ENCODE results near the gene FRMD8. TPM values are rescaled to one million over a fixed set of nuclear protein-coding genes. Genes with fewer than 3 reads are reported as not detected.

FRMD8 gene
- total RNA-seq, 8 experiments from 2014 or later = 3.1 to 28.2 (median 11.0) TPM

GRCh38 chr11:65390099-65390941 is 3.9 kb downstream of the FRMD8 start:
- H3K4me3 ChIP-seq = no peak overlapping the region
- in situ Hi-C loops (cut with MboI; ENCODE audit: low pct_unique_long_range_greater_than_20kb in 2 of 9, low sequenced_read_pairs in 9 of 9, unreplicated experiment in 9 of 9) = no loop called here
- WGBS, 10 experiments = 0 to 100% (median 54%) methylated on average over 1 to 5 of the region's 21 CpGs; no CpG with 5 or more reads in 5 of the 10 experiments

GRCh38 chr11:65390996-65391395 is 4.6 kb downstream of the FRMD8 start:
- H3K27ac ChIP-seq = no peak overlapping the region
- in situ Hi-C loops (cut with MboI; ENCODE audit: low pct_unique_long_range_greater_than_20kb in 2 of 9, low sequenced_read_pairs in 9 of 9, unreplicated experiment in 9 of 9) = no loop called here
- peak in 3 of 8 experiments; percentile 4 for ATAC-seq (replicated peaks in 6 of 8)
- H3K4me3 ChIP-seq = no peak overlapping the region
- 0 to 80% (median 57%) methylated on average over 1 to 4 of the region's 9 CpGs; no CpG with 5 or more reads in 6 of the 10 experiments for WGBS, 10 experiments
- H3K4me1 ChIP-seq (replicated peaks in 1 of 2) = peaks cover 6% of the 10 kb centered on the region in 2 donors

More at GRCh38 chr11:65390099-65390941, 3.9 kb downstream of the FRMD8 start:
- Histone ChIP-seq H3K27ac (no peak overlapping the region), H3K4me1 (replicated peaks in 1 of 2) (peaks cover 7 to 8% of the 10 kb centered on the region in 2 donors)
- ATAC-seq (replicated peaks in 6 of 8) = peak in 2 of 8 experiments; percentile 7 to 8

GRCh38 chr11:65392186-65392829 is 5.9 kb downstream of the FRMD8 start:
- Histone ChIP-seq H3K4me3 (no peak overlapping the region), H3K4me1 (replicated peaks in 1 of 2) (peaks cover under 1 to 1% of the 10 kb centered on the region in 2 donors), H3K27ac (no peak overlapping the region)
- ATAC-seq (replicated peaks in 6 of 8) = no peak
- WGBS, 10 experiments = 85 to 90% methylated on average over 6 to 8 of the region's 13 CpGs; no CpG with 5 or more reads in 8 of the 10 experiments
- in situ Hi-C loops (cut with MboI; ENCODE audit: low pct_unique_long_range_greater_than_20kb in 2 of 9, low sequenced_read_pairs in 9 of 9, unreplicated experiment in 9 of 9) = no loop called here

- in situ Hi-C loops (cut with MboI; ENCODE audit: low pct_unique_long_range_greater_than_20kb in 2 of 9, low sequenced_read_pairs in 9 of 9, unreplicated experiment in 9 of 9) = no loop called here
- Histone ChIP-seq H3K4me1 (replicated peaks in 1 of 2) (no peaks in the 10 kb centered on the region), H3K4me3 (no peak overlapping the region), H3K27ac (no peak overlapping the region)
- no peak for ATAC-seq (replicated peaks in 6 of 8)
- WGBS, 10 experiments = 75 to 100% (median 94%) methylated on average over 1 to 2 of the region's 5 CpGs; no CpG with 5 or more reads in 5 of the 10 experiments
Measured at GRCh38 chr11:65392899-65393298, 6.5 kb downstream of the FRMD8 start.

GRCh38 chr11:65393513-65394079 is 7.2 kb downstream of the FRMD8 start:
- peak in 1 of 8 experiments; percentile 9 for ATAC-seq (replicated peaks in 6 of 8)
- in situ Hi-C loops (cut with MboI; ENCODE audit: low pct_unique_long_range_greater_than_20kb in 2 of 9, low sequenced_read_pairs in 9 of 9, unreplicated experiment in 9 of 9) = no loop called here
- Histone ChIP-seq H3K4me3 (no peak overlapping the region), H3K4me1 (replicated peaks in 1 of 2) (no peaks in the 10 kb centered on the region), H3K27ac (no peak overlapping the region)
- WGBS, 10 experiments = 70 to 94% (median 84%) methylated on average over 2 to 9 of the region's 17 CpGs; no CpG with 5 or more reads in 7 of the 10 experiments

- H3K27ac ChIP-seq = no peak overlapping the region
- in situ Hi-C loops (cut with MboI; ENCODE audit: low pct_unique_long_range_greater_than_20kb in 2 of 9, low sequenced_read_pairs in 9 of 9, unreplicated experiment in 9 of 9) = no loop called here
- peak in 1 of 8 experiments; percentile 4 for ATAC-seq (replicated peaks in 6 of 8)
- no peak overlapping the region for H3K4me3 ChIP-seq
- no peaks in the 10 kb centered on the region for H3K4me1 ChIP-seq (replicated peaks in 1 of 2)
- no CpG with 5 or more reads among the region's 20 CpGs for WGBS, 10 experiments
Measured at GRCh38 chr11:65394125-65394536, 7.7 kb downstream of the FRMD8 start.

- no peak for ATAC-seq (replicated peaks in 6 of 8)
- WGBS, 10 experiments = 40 to 100% (median 80%) methylated on average over 1 to 2 of the region's 15 CpGs; no CpG with 5 or more reads in 5 of the 10 experiments
- H3K27ac ChIP-seq = no peak overlapping the region
- no peaks in the 10 kb centered on the region for H3K4me1 ChIP-seq (replicated peaks in 1 of 2)
- in situ Hi-C loops (cut with MboI; ENCODE audit: low pct_unique_long_range_greater_than_20kb in 2 of 9, low sequenced_read_pairs in 9 of 9, unreplicated experiment in 9 of 9) = no loop called here
- no peak overlapping the region for H3K4me3 ChIP-seq
Measured at GRCh38 chr11:65395961-65396530, 9.6 kb downstream of the FRMD8 start.

- no peak for ATAC-seq (replicated peaks in 6 of 8)
- WGBS, 10 experiments = 87 to 96% (median 92%) methylated on average over 6 to 12 of the region's 38 CpGs; no CpG with 5 or more reads in 5 of the 10 experiments
- no peaks in the 10 kb centered on the region for H3K4me1 ChIP-seq (replicated peaks in 1 of 2)
- in situ Hi-C loops (cut with MboI; ENCODE audit: low pct_unique_long_range_greater_than_20kb in 2 of 9, low sequenced_read_pairs in 9 of 9, unreplicated experiment in 9 of 9) = no loop called here
- H3K27ac ChIP-seq = no peak overlapping the region
- no peak overlapping the region for H3K4me3 ChIP-seq
Measured at GRCh38 chr11:65396769-65397745, 10.6 kb downstream of the FRMD8 start.

- Histone ChIP-seq H3K4me3 (no peak overlapping the region), H3K4me1 (replicated peaks in 1 of 2) (no peaks in the 10 kb centered on the region), H3K27ac (no peak overlapping the region)
- WGBS, 10 experiments = 75 to 90% (median 83%) methylated on average over 1 to 13 of the region's 16 CpGs; no CpG with 5 or more reads in 3 of the 10 experiments
- ATAC-seq (replicated peaks in 6 of 8) = no peak
- in situ Hi-C loops (cut with MboI; ENCODE audit: low pct_unique_long_range_greater_than_20kb in 2 of 9, low sequenced_read_pairs in 9 of 9, unreplicated experiment in 9 of 9) = no loop called here
Measured at GRCh38 chr11:65398362-65398910, 12.0 kb downstream of the FRMD8 start.

- no peak for ATAC-seq (replicated peaks in 6 of 8)
- in situ Hi-C loops (cut with MboI; ENCODE audit: low pct_unique_long_range_greater_than_20kb in 2 of 9, low sequenced_read_pairs in 9 of 9, unreplicated experiment in 9 of 9) = no loop called here
- WGBS, 10 experiments = 84% methylated on average over 10 of the region's 13 CpGs; no CpG with 5 or more reads in 9 of the 10 experiments
- H3K4me1 ChIP-seq (replicated peaks in 1 of 2) = no peaks in the 10 kb centered on the region
- H3K4me3 ChIP-seq = no peak overlapping the region
- H3K27ac ChIP-seq = no peak overlapping the region
Measured at GRCh38 chr11:65399249-65399648, 12.8 kb downstream of the FRMD8 start.

GRCh38 chr11:65399845-65400244 is 13.4 kb downstream of the FRMD8 start:
- in situ Hi-C loops (cut with MboI; ENCODE audit: low pct_unique_long_range_greater_than_20kb in 2 of 9, low sequenced_read_pairs in 9 of 9, unreplicated experiment in 9 of 9) = loop anchor here in 3 of 9 experiments (25.0 kb wide), 1 partner anchor 112 kb away; no protein-coding TSS in a partner anchor
- no peak overlapping the region for H3K4me3 ChIP-seq
- 87 to 100% (median 90%) methylated on average over 1 to 8 of the region's 10 CpGs; no CpG with 5 or more reads in 7 of the 10 experiments for whole genome bisulfite sequencing, 10 experiments
- no peak overlapping the region for H3K27ac ChIP-seq
- no peaks in the 10 kb centered on the region for H3K4me1 ChIP-seq (replicated peaks in 1 of 2)
- peak in 1 of 8 experiments; percentile 4 for ATAC-seq (replicated peaks in 6 of 8)
